Measurements from ENCODE around the gene HERPUD1.

DNA sequence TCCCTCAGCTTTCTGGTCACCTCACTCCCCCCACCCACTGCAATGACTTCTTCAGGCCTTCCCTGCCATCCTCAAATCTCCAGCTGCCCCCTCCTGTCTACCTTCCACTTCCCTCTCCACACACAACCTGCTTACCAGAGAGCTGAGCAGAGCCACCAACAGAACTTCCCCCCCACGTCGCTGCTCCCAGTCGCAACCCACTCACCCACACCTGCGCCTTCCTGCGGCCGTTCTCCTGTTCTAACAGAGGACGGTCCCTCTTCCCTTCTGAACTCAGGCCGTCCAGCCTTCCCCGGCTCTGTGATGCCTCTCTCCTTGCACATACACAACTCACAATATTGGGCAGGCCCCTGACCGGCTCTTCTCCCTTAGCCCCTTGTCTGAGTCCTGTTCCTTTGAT is 43.8 kb downstream of the HERPUD1 start:
- no peak for TF ChIP-seq FOXA1 (IDR thresholded peaks at IDR 0.05)
- TF ChIP-seq, protein P1, sequence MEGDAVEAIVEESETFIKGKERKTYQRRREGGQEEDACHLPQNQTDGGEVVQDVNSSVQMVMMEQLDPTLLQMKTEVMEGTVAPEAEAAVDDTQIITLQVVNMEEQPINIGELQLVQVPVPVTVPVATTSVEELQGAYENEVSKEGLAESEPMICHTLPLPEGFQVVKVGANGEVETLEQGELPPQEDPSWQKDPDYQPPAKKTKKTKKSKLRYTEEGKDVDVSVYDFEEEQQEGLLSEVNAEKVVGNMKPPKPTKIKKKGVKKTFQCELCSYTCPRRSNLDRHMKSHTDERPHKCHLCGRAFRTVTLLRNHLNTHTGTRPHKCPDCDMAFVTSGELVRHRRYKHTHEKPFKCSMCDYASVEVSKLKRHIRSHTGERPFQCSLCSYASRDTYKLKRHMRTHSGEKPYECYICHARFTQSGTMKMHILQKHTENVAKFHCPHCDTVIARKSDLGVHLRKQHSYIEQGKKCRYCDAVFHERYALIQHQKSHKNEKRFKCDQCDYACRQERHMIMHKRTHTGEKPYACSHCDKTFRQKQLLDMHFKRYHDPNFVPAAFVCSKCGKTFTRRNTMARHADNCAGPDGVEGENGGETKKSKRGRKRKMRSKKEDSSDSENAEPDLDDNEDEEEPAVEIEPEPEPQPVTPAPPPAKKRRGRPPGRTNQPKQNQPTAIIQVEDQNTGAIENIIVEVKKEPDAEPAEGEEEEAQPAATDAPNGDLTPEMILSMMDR (IDR thresholded peaks at IDR 0.05; ENCODE audit: low read depth, low read length, missing input control): no peak
